ENCODE measurements around the gene ABCB8. TPM values are rescaled to one million over a fixed set of nuclear protein-coding genes. Genes with fewer than 3 reads are reported as not detected.
A peak's percentile ranks its signal among the peaks of the same experiment; 100 is the strongest.

ABCB8 gene
- total and polyA plus RNA-seq, 9 of the 15 experiments (the other 6 are each of a cell fraction or from before 2014, with no cell fraction given), result 7.6 to 106 (median 36.3) TPM

DNA sequence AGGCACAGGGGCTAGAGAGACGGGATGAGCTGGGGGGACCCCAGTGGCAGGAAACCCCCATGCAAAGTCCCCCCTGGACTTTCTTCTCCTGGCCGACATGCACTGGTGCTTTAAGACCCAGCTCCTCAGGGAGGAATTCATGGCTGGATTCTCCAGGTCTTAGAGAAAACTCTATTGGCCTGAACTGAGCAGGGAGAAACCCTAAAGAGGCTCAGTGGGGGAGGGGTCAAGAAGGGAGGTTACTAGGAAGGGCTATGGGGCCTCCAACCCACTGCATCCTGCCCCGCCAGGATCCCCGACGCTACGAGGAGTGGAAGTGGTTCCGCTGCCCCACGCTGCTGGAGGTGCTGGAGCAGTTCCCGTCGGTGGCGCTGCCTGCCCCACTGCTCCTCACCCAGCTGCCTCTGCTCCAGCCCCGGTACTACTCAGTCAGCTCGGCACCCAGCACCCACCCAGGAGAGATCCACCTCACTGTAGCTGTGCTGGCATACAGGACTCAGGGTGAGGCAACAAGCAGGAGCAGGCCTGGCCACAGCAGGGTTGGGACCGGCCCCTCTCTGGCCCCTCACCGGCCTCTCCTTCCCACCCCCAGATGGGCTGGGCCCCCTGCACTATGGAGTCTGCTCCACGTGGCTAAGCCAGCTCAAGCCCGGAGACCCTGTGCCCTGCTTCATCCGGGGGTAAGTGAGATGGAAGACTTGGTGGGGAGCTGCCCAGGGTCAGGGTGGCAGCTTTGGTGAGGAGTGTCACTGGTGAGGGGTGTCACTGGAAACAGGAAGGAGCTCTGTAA lies 17.7 kb upstream of the ABCB8 start (continued):
- TF ChIP-seq, protein P1, sequence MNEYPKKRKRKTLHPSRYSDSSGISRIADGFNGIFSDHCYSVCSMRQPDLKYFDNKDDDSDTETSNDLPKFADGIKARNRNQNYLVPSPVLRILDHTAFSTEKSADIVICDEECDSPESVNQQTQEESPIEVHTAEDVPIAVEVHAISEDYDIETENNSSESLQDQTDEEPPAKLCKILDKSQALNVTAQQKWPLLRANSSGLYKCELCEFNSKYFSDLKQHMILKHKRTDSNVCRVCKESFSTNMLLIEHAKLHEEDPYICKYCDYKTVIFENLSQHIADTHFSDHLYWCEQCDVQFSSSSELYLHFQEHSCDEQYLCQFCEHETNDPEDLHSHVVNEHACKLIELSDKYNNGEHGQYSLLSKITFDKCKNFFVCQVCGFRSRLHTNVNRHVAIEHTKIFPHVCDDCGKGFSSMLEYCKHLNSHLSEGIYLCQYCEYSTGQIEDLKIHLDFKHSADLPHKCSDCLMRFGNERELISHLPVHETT (CRISPR knock-in tag; conservative IDR thresholded peaks at IDR 0.05 in 1 of 2, IDR thresholded peaks at IDR 0.05 in 1 of 2), result no peak
- TF ChIP-seq, protein P2, sequence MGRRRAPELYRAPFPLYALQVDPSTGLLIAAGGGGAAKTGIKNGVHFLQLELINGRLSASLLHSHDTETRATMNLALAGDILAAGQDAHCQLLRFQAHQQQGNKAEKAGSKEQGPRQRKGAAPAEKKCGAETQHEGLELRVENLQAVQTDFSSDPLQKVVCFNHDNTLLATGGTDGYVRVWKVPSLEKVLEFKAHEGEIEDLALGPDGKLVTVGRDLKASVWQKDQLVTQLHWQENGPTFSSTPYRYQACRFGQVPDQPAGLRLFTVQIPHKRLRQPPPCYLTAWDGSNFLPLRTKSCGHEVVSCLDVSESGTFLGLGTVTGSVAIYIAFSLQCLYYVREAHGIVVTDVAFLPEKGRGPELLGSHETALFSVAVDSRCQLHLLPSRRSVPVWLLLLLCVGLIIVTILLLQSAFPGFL (CRISPR knock-in tag; IDR thresholded peaks at IDR 0.05), result no peak
- TF ChIP-seq, protein P3, sequence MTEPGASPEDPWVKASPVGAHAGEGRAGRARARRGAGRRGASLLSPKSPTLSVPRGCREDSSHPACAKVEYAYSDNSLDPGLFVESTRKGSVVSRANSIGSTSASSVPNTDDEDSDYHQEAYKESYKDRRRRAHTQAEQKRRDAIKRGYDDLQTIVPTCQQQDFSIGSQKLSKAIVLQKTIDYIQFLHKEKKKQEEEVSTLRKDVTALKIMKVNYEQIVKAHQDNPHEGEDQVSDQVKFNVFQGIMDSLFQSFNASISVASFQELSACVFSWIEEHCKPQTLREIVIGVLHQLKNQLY (CRISPR knock-in tag; conservative IDR thresholded peaks at IDR 0.05), result no peak; a peak in 1 of 4 replicates
- peak; percentile 41; the same call in 1 of the 2 replicates for TF ChIP-seq ELF4 (CRISPR knock-in tag; IDR thresholded peaks at IDR 0.05)
- TF ChIP-seq CBFA2T2 (conservative IDR thresholded peaks at IDR 0.05), result no peak; the same call in 1 of the 2 replicates
- TF ChIP-seq ZNF311 (CRISPR knock-in tag; IDR thresholded peaks at IDR 0.05), result no peak
- no peak for TF ChIP-seq SOX6 (IDR thresholded peaks at IDR 0.05)
- peak; percentile 78 for TF ChIP-seq SP1 (CRISPR knock-in tag; IDR thresholded peaks at IDR 0.05)
- no peak for TF ChIP-seq RBM15 (IDR thresholded peaks at IDR 0.05; ENCODE audit: insufficient read depth, low read length)
- TF ChIP-seq SRSF3 (IDR thresholded peaks at IDR 0.05; ENCODE audit: insufficient read depth, low read length), result 0 out of 2 replicates have a peak, but pooled peaks have one; percentile 68
- no peak; the same call in 1 of the 2 replicates for TF ChIP-seq ZNF431 (CRISPR knock-in tag; IDR thresholded peaks at IDR 0.05)
- TF ChIP-seq, protein P4, sequence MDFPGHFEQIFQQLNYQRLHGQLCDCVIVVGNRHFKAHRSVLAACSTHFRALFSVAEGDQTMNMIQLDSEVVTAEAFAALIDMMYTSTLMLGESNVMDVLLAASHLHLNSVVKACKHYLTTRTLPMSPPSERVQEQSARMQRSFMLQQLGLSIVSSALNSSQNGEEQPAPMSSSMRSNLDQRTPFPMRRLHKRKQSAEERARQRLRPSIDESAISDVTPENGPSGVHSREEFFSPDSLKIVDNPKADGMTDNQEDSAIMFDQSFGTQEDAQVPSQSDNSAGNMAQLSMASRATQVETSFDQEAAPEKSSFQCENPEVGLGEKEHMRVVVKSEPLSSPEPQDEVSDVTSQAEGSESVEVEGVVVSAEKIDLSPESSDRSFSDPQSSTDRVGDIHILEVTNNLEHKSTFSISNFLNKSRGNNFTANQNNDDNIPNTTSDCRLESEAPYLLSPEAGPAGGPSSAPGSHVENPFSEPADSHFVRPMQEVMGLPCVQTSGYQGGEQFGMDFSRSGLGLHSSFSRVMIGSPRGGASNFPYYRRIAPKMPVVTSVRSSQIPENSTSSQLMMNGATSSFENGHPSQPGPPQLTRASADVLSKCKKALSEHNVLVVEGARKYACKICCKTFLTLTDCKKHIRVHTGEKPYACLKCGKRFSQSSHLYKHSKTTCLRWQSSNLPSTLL (IDR thresholded peaks at IDR 0.05), result no peak
- no peak for TF ChIP-seq TSC22D4 (tag; IDR thresholded peaks at IDR 0.05)
- no peak for TF ChIP-seq ARID2 (IDR thresholded peaks at IDR 0.05)
- TF ChIP-seq, protein P5, sequence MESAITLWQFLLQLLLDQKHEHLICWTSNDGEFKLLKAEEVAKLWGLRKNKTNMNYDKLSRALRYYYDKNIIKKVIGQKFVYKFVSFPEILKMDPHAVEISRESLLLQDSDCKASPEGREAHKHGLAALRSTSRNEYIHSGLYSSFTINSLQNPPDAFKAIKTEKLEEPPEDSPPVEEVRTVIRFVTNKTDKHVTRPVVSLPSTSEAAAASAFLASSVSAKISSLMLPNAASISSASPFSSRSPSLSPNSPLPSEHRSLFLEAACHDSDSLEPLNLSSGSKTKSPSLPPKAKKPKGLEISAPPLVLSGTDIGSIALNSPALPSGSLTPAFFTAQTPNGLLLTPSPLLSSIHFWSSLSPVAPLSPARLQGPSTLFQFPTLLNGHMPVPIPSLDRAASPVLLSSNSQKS (CRISPR knock-in tag; IDR thresholded peaks at IDR 0.05), result no peak
- TF ChIP-seq KAT8 (IDR thresholded peaks at IDR 0.05; ENCODE audit: low read depth), result no peak
- TF ChIP-seq ZNF253 (CRISPR knock-in tag; conservative IDR thresholded peaks at IDR 0.05), result no peak; the same call in 1 of the 2 replicates
- TF ChIP-seq KAT2B (IDR thresholded peaks at IDR 0.05; ENCODE audit: low read depth, low read length), result no peak
- peak; percentile 29 for TF ChIP-seq PCBP1 (IDR thresholded peaks at IDR 0.05; ENCODE audit: low read depth, low read length, poor library complexity, severe bottlenecking)
- TF ChIP-seq GATAD2A (IDR thresholded peaks at IDR 0.05), result peak; percentile 50
- peak; percentile 25; the same call in 1 of the 2 replicates for TF ChIP-seq CREM (IDR thresholded peaks at IDR 0.05; ENCODE audit: low read depth)
- TF ChIP-seq FOSL1 (tag; conservative IDR thresholded peaks at IDR 0.05), result no peak

Measured in K562 (cell line).